Ovary (tissue), 9 donors: ENCODE measurements around the gene SAMD4A. TPM values are rescaled to one million over a fixed set of nuclear protein-coding genes. Genes with fewer than 3 reads are reported as not detected.

Source experiments
- DNase-seq, 5 donors: peaks; one replicate each; pipeline ENCODE4 v3.0.0-alpha.2; 2019 to 2020
- H3K27ac ChIP-seq, 2 donors: fragments of 200-600 bp; one replicate each; pipeline versions ENCODE4 v1.5.1 to v1.8.0; 2019 to 2022
- H3K27me3 ChIP-seq: fragments of 200-600 bp; one replicate; pipeline ENCODE4 v1.8.0; 2022
- H3K36me3 ChIP-seq: fragments of 200-600 bp; sonication (generic); one replicate; pipeline ENCODE4 v1.5.1; 2019
- H3K4me1 ChIP-seq: one replicate; pipeline ENCODE4 v1.8.1; 2013; ENCODE audit warnings: mild to moderate bottlenecking, moderate library complexity; ENCODE audit not compliant: insufficient read depth
- H3K4me3 ChIP-seq: fragments of 200-600 bp; sonication (generic); one replicate; pipeline ENCODE4 v1.5.1; 2017
- H3K9me3 ChIP-seq, 2 donors: fragments of 200-600 bp in 1 of 2; sonication (generic) in 1 of 2; one replicate each; pipeline versions ENCODE4 v1.5.1 to v1.8.1; 2013 to 2019; ENCODE audit warnings: mild to moderate bottlenecking in 1 of 2, moderate library complexity in 1 of 2
- CTCF ChIP-seq, 3 donors: fragments of 450-650 bp in 2 of 3; fragments of 200-600 bp in 1 of 3; IDR thresholded peaks; one replicate each; pipeline versions ENCODE4 v1.5.1 to v1.8.0; 2016 to 2022; ENCODE audit warnings: antibody characterized with exemption in 3 of 3, mild to moderate bottlenecking in 1 of 3
- EP300 ChIP-seq: sonication (generic); formaldehyde crosslinking; IDR thresholded peaks from one replicate; pipeline ENCODE4 v1.6.1; 2017; ENCODE audit warnings: antibody characterized with exemption
- POLR2A ChIP-seq: fragments of 450-650 bp; IDR thresholded peaks from one replicate; pipeline ENCODE4 v1.6.1; 2017; ENCODE audit warnings: antibody characterized with exemption, mild to moderate bottlenecking, moderate library complexity
- WGBS, 3 donors: extraction: QIAGEN DNeasy Blood & Tissue Kit in 1 of 3; methylation state at CpG; one replicate each; pipeline versions ENCODE4 v1.1.5 to v1.1.7; 2013 to 2017; 5-methylcytosine and 5-hydroxymethylcytosine counted together
- intact Hi-C, 4 donors: fragments of 100-400 bp; cut with DNase I; formaldehyde crosslinking; loops; one replicate each; pipeline versions ENCODE4 v1.11.0 to v1.15.1; 2022 to 2023
- polyA plus RNA-seq, 2 donors: library from polyadenylated mRNA; stranded (reverse); fragments of 200-250 nt in 1 of 2; fragments of 350-450 nt in 1 of 2; fragmentation: Illumina TruSeq in 1 of 2; extraction: RNeasy Lipid Tissue Mini Kit (QIAGEN cat#74804) in 1 of 2; gene quantifications; one replicate each; pipeline ENCODE4 v1.2.3, GENCODE V29; 2013 to 2014
- total RNA-seq, 7 donors: library from RNA; depleted of rRNA in 2 of 7; stranded (reverse); fragments of >200 nt in 2 of 7; fragmentation: NEBNext Ultra II Directional in 3 of 7; extraction: Animal tissue kit (Norgen Biotek cat#: 25700) in 3 of 7; gene quantifications; one replicate each; pipeline versions ENCODE4 v1.1.0 to v1.2.4, GENCODE V29; 2016 to 2023
- donor health status: DM: no; HTN: no; CAD: no; lungs with moderate emphysema.
- donor health status: DM: no; HTN: no; CAD: no.
- donor health status: Bipolar disorder and iron deficiency.
- donor health status: DM: yes; HTN: yes; CAD: no.
- donor health status: DM: no; HTN: no; CAD: no.
- donor health status: DM: yes; HTN: yes; CAD: no.

The SAMD4A gene
- total and polyA plus RNA-seq, 9 donors, result 2.3 to 22.4 (median 7.3) TPM

GRCh38 chr14:54665946-54666345 lies 99.0 kb downstream of the SAMD4A start:
- Histone ChIP-seq H3K36me3 (no peaks in the 10 kb centered on the region), H3K4me3 (no peak overlapping the region), H3K9me3 (no peaks in the 10 kb centered on the region), H3K27me3 (no peaks in the 10 kb centered on the region), H3K27ac (no peak overlapping the region), H3K4me1 (no peaks in the 10 kb centered on the region)
- no peak for DNase-seq
- WGBS, 3 donors, result 97 to 100% (median 100%) methylated on average over 1 of the region's 1 CpG
- TF ChIP-seq EP300 (no peak), CTCF (IDR thresholded peaks at IDR 0.05) (no peak), POLR2A (no peak)
- intact Hi-C loops, result no loop called here

DNA sequence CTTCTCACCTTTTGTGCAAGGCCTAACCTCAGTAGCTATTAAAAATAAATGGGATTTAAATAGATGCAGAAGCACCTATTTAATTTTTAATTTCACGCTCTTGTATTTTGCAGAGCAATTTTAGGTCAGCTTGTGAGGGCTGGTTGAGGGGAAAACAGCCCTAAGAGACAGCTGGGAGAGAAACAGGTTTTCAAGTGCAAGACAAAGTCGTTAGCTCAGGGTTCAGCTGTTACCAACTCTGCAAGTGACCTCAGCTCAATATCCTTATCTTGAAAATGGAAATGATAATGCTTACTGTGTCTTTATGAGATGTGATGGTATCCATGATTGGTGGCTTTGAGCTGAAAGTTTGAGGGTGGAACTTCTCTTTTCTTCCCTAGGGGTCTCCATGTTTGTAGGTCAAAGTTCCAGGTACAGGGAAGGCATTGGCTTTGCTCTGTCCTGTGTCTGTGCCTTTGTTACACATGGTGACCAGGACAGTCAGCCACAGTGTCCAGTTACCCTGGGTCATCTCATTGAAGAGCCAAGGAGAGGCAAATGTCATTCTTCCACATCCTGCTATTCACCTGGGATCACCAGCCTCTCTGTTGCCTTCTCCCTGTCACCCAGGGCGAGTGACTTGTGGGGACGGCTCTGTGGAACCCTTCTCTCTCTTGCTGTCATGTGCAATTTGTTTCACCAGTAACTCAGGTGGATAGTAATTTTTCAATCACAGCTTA lies 100.3 kb downstream of the SAMD4A start:
- TF ChIP-seq POLR2A (no peak), CTCF (IDR thresholded peaks at IDR 0.05) (no peak), EP300 (no peak)
- Histone ChIP-seq H3K4me3 (no peak overlapping the region), H3K36me3 (no peaks in the 10 kb centered on the region), H3K27ac (no peak overlapping the region), H3K27me3 (no peaks in the 10 kb centered on the region), H3K4me1 (no peaks in the 10 kb centered on the region), H3K9me3 (no peaks in the 10 kb centered on the region)
- DNase-seq, result no peak
- intact Hi-C loops, result no loop called here
- 92 to 97% (median 93%) methylated on average over 4 of the region's 4 CpGs for WGBS, 3 donors

DNA sequence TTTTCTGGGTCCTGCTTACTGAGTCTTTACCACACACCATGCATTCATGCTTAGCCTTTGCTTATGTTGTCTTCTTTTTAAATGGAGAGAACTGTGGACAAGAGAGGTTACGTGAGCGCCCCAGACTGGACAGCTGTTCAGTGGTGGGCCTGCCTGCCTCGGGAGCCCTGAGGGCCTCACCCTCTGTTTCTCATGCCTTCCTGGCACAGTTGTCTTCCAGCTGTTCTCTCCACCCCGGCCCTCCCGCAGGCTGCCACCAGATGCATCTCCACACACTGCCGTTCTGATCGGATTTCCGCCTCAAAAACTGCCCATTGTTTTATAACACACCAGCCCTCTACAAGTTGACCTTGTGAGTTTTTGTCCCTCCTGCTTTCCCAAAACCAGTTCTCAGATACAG lies 100.8 kb downstream of the SAMD4A start:
- WGBS, 3 donors, result 92 to 96% (median 93%) methylated on average over 8 of the region's 8 CpGs
- no peaks in the 10 kb centered on the region for H3K9me3 ChIP-seq
- H3K36me3 ChIP-seq, result no peaks in the 10 kb centered on the region
- intact Hi-C loops, result no loop called here
- no peak for DNase-seq
- H3K4me3 ChIP-seq, result no peak overlapping the region
- H3K27ac ChIP-seq, result no peak overlapping the region
- H3K4me1 ChIP-seq, result no peaks in the 10 kb centered on the region
- TF ChIP-seq CTCF (IDR thresholded peaks at IDR 0.05) (no peak), POLR2A (no peak), EP300 (no peak)
- no peaks in the 10 kb centered on the region for H3K27me3 ChIP-seq

DNA sequence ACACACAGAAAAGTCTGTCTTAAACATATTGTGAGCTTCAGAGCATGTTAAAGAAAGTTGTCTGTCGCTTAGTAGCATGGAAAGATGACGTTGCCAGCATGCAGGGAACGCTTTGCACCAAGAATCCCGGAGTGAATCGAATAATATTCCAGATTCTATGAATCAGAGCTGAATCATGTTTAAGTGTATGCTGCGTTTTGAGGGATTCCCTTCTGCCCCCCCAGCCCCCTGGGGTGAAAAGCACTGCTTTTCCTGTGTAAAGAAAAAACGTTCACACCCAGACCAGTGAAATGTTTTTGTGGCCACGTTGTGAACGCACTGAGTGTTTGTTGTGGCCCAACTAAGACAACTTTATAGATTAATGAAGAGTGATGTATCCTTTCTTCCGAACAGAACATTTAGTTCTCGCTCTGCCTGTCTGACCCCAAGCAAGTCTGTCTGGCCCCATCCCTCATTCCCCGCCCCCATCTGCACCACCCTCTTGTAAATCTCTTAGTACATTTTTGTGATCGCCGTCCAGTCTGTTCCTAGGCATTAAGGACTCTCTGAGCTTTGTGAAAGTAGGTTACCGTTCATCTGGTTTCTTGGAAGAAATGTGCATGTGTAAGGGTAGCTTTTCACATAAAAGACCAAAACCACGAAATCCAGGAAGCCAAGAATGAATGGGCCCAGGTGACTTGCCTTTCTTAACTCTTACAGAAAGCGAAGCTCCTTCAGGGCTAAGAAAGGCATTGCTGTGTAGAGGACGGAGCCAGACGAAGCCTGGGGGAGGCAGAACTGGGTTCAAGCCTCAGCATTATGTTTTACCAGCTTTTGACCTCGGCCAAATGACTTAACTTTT lies 103.0 kb downstream of the SAMD4A start:
- no peak for DNase-seq

More for the DNA sequence above, 103.0 kb downstream of the SAMD4A start:
- 71 to 85% (median 77%) methylated on average over 20 of the region's 20 CpGs for WGBS, 3 donors
- no peaks in the 10 kb centered on the region for H3K36me3 ChIP-seq
- no peak overlapping the region for H3K27ac ChIP-seq
- TF ChIP-seq EP300 (no peak), POLR2A (no peak), CTCF (IDR thresholded peaks at IDR 0.05) (no peak)
- no peaks in the 10 kb centered on the region for H3K4me1 ChIP-seq
- H3K4me3 ChIP-seq, result no peak overlapping the region
- no peaks in the 10 kb centered on the region for H3K9me3 ChIP-seq
- intact Hi-C loops, result loop anchor here in 1 of 4 donors (1.0 kb wide), 1 partner anchor 43 kb away; no protein-coding TSS in a partner anchor
- H3K27me3 ChIP-seq, result no peaks in the 10 kb centered on the region
